Trophoblast cell (in vitro differentiated cells and primary cell): ENCODE data around the gene FNDC3B.

Experiments used
- DNase-seq, 2 donors: peaks; one replicate each; pipeline ENCODE4 v3.0.0-alpha.2; 2016
- H2AFZ ChIP-seq: 2 replicates; pipeline ENCODE4 v1.6.1; 2013; ENCODE audit warnings: low read length, moderate library complexity, mild to moderate bottlenecking; ENCODE audit not compliant: insufficient read depth, poor library complexity
- H2AK5ac ChIP-seq: 2 replicates; pipeline ENCODE4 v1.6.1; 2013; ENCODE audit warnings: mild to moderate bottlenecking, low read length
- H2BK120ac ChIP-seq: 2 replicates; pipeline ENCODE4 v1.6.1; 2013; ENCODE audit warnings: low read length, mild to moderate bottlenecking, moderate library complexity; ENCODE audit not compliant: insufficient read depth, poor library complexity
- H2BK12ac ChIP-seq: 2 replicates; pipeline ENCODE4 v1.6.1; 2013; ENCODE audit warnings: mild to moderate bottlenecking, low read length, moderate library complexity
- H2BK5ac ChIP-seq: 2 replicates; pipeline ENCODE4 v1.6.1; 2013; ENCODE audit warnings: low read length, low read depth, moderate library complexity, mild to moderate bottlenecking; ENCODE audit not compliant: poor library complexity
- H3K14ac ChIP-seq: 2 replicates; pipeline ENCODE4 v1.6.1; 2013; ENCODE audit warnings: mild to moderate bottlenecking, low read length
- H3K18ac ChIP-seq: 2 replicates; pipeline ENCODE4 v1.6.1; 2013; ENCODE audit warnings: mild to moderate bottlenecking, low read length
- H3K23ac ChIP-seq: 2 replicates; pipeline ENCODE4 v1.6.1; 2013; ENCODE audit warnings: low read length
- H3K27ac ChIP-seq: 2 replicates; pipeline ENCODE4 v1.5.1; 2013; ENCODE audit warnings: low read depth, mild to moderate bottlenecking, inconsistent platforms, low read length, moderate library complexity
- H3K27me3 ChIP-seq: 2 replicates; pipeline ENCODE4 v1.6.1; 2013; ENCODE audit warnings: inconsistent platforms, mild to moderate bottlenecking, low read length, moderate library complexity; ENCODE audit not compliant: insufficient read depth
- H3K36me3 ChIP-seq, 2 experiments: 1 replicate in 1 of 2; 2 replicates in 1 of 2; pipeline ENCODE4 v1.6.1; 2013; ENCODE audit warnings: low read length in 2 of 2, mild to moderate bottlenecking in 2 of 2, moderate library complexity in 1 of 2; ENCODE audit not compliant: insufficient read depth in 2 of 2, control insufficient read depth in 1 of 2
- H3K4ac ChIP-seq: 2 replicates; pipeline ENCODE4 v1.6.1; 2013; ENCODE audit warnings: low read depth, mild to moderate bottlenecking, low read length, moderate library complexity
- H3K4me1 ChIP-seq, 2 experiments: 1 replicate in 1 of 2; 2 replicates in 1 of 2; pipeline ENCODE4 v1.6.1; 2013; ENCODE audit warnings: low read length in 2 of 2, mild to moderate bottlenecking in 2 of 2, moderate library complexity in 1 of 2; ENCODE audit not compliant: insufficient read depth in 2 of 2, control insufficient read depth in 1 of 2
- H3K4me2 ChIP-seq: 2 replicates; pipeline ENCODE4 v1.6.1; 2013; ENCODE audit warnings: inconsistent platforms, mild to moderate bottlenecking, low read length, moderate library complexity
- H3K4me3 ChIP-seq: 2 replicates; pipeline ENCODE4 v1.5.1; 2013; ENCODE audit warnings: mild to moderate bottlenecking, low read depth, low read length, inconsistent platforms
- H3K79me1 ChIP-seq: one replicate; pipeline ENCODE4 v1.6.1; 2013; ENCODE audit warnings: low read length
- H3K79me2 ChIP-seq: 2 replicates; pipeline ENCODE4 v1.6.1; 2013; ENCODE audit warnings: low read length, mild to moderate bottlenecking; ENCODE audit not compliant: control insufficient read depth, insufficient read depth, poor library complexity
- H3K9ac ChIP-seq: 2 replicates; pipeline ENCODE4 v1.6.1; 2013; ENCODE audit warnings: mild to moderate bottlenecking, low read length
- H3K9me3 ChIP-seq: 2 replicates; pipeline ENCODE4 v1.6.1; 2013; ENCODE audit warnings: low read depth, mild to moderate bottlenecking, control low read depth, inconsistent platforms, low read length; ENCODE audit not compliant: insufficient read depth
- H4K12ac ChIP-seq: 2 replicates; pipeline ENCODE4 v1.6.1; 2013; ENCODE audit warnings: low read depth, mild to moderate bottlenecking, low read length, moderate library complexity
- H4K8ac ChIP-seq: 2 replicates; pipeline ENCODE4 v1.6.1; 2013; ENCODE audit warnings: low read depth, mild to moderate bottlenecking, low read length, moderate library complexity
- H4K91ac ChIP-seq: one replicate; pipeline ENCODE4 v1.6.1; 2013; ENCODE audit warnings: low read depth, mild to moderate bottlenecking, low read length, moderate library complexity
- WGBS: extraction: QIAGEN DNeasy Blood & Tissue Kit; methylation state at CpG from one replicate; pipeline ENCODE4 v1.1.7; 2013; ENCODE audit warnings: missing lambda C conversion rate; ENCODE audit not compliant: insufficient read length, insufficient coverage; ENCODE audit errors: extremely low coverage; 5-methylcytosine and 5-hydroxymethylcytosine counted together

Gene FNDC3B

DNA sequence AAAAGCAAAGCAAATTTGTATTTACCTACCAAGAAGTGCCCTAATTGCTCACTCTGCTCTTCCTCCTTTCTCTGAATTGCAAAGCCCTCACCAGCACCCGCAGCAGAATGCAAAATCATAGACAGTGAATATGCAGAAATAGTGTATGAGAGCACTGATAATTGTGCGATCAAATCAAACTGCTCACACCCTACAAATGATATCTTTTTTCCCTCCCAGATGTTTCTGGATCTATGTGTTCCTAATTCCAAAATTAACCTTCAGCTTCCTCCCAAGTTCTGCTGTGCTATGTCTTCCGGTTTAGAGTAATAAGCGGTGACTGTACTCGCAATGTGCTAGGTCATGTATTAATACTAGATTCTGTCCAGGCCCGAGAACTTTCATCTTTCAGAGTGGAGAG is 405.4 kb downstream of the FNDC3B start:
- peaks cover 16% of the 10 kb centered on the region for H3K9me3 ChIP-seq
- no peak overlapping the region for H3K18ac ChIP-seq
- no peak overlapping the region for H4K91ac ChIP-seq
- H3K9ac ChIP-seq, result no peak overlapping the region
- H3K4me3 ChIP-seq, result no peak overlapping the region
- peaks cover 26% of the 10 kb centered on the region for H3K27me3 ChIP-seq
- H3K4me2 ChIP-seq, result no peak overlapping the region
- H3K23ac ChIP-seq, result no peak overlapping the region
- H3K4ac ChIP-seq, result no peak overlapping the region
- H3K14ac ChIP-seq, result no peak overlapping the region
- no peak overlapping the region for H4K12ac ChIP-seq
- no peaks in the 10 kb centered on the region for H3K79me1 ChIP-seq
- H4K8ac ChIP-seq, result no peak overlapping the region
- no peak overlapping the region for H2BK120ac ChIP-seq
- no peak overlapping the region for H3K27ac ChIP-seq
- no peak overlapping the region for H2AK5ac ChIP-seq
- no peak overlapping the region for H2BK5ac ChIP-seq
- no peaks in the 10 kb centered on the region for H3K4me1 ChIP-seq
- no peak overlapping the region for H2AFZ ChIP-seq
- DNase-seq, result no peak
- WGBS, result no CpG with 5 or more reads among the region's 6 CpGs
- no peaks in the 10 kb centered on the region for H3K79me2 ChIP-seq
- H2BK12ac ChIP-seq, result no peak overlapping the region
- no peaks in the 10 kb centered on the region for H3K36me3 ChIP-seq

DNA sequence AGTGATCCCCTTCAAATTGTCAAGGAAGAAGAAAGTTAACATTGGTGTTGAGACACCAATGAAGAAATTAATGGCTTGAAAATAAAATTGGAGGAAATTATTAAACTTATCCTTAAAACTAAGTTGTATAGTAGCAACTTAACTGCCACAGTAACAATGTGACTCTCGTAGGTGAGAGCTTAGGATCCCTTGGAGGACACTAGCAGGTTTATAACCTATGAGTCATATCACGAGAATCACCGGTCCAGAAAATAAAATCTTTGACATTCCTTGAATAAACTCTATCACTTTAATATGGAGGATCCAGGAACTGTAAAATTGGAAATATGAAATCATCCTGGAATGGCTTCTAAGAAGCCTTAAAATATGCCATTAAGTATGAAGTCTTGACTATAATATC is 406.8 kb downstream of the FNDC3B start:
- H3K9me3 ChIP-seq, result peaks cover 17% of the 10 kb centered on the region
- H3K18ac ChIP-seq, result no peak overlapping the region
- no peak overlapping the region for H2AK5ac ChIP-seq
- peaks cover 28% of the 10 kb centered on the region for H3K27me3 ChIP-seq
- H4K91ac ChIP-seq, result no peak overlapping the region
- no peak overlapping the region for H3K9ac ChIP-seq
- H2BK5ac ChIP-seq, result no peak overlapping the region
- no peak overlapping the region for H3K27ac ChIP-seq
- no peak overlapping the region for H4K12ac ChIP-seq
- H2BK120ac ChIP-seq, result no peak overlapping the region
- no peaks in the 10 kb centered on the region for H3K79me2 ChIP-seq
- H3K14ac ChIP-seq, result no peak overlapping the region
- H3K36me3 ChIP-seq, result no peaks in the 10 kb centered on the region
- no peaks in the 10 kb centered on the region for H3K79me1 ChIP-seq
- H3K4ac ChIP-seq, result no peak overlapping the region
- WGBS, result no CpG with 5 or more reads among the region's 3 CpGs
- H4K8ac ChIP-seq, result no peak overlapping the region
- no peak overlapping the region for H2AFZ ChIP-seq
- no peak overlapping the region for H2BK12ac ChIP-seq
- H3K4me3 ChIP-seq, result no peak overlapping the region
- DNase-seq, result no peak
- H3K4me1 ChIP-seq, result no peaks in the 10 kb centered on the region
- no peak overlapping the region for H3K23ac ChIP-seq
- no peak overlapping the region for H3K4me2 ChIP-seq

DNA sequence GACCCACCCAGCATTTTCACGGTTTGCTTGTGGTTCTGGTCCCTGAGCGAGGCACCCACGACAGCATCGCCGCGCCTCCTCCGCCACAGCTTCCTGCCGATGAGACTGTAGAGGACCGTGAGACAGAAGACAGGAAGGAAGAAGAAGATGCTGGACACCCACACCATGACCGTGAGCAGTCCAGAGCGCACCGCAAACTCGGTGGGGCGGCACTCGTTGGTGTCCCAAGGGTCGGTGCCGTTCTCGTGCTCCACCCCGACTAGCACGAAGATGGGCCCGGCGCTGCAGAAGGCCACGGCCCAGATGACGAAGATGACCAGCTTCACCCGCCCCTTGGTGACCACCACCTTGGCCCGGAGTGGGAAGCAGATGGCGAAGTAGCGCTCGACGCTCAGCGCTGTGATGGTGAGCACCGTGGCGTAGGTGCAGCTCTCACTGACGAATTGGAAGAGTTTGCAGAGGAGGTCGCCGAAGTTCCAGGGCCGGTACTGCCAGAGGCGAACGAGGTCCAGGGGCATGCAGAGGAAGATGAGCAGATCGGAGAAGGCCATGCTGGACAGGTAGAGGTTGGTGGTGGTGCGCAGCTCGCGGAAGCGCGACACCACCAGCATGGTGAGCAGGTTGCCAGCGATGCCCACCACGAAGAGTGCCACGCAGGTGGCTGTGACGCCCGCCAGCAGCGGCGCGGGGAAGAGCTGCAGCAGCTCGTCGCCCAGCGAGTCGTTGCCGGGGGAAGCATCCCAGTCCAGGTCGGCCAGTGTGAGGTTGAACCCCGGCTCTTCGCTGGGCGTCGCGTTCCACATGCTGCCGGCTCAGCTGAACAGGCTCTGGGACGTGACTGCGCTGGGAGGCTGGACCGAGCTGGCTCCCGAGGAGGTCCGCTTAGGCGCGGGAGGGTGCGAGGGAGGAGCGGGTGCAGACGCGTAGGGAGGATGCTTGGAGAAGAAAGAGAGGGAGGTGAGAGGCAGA is 408.5 kb downstream of the FNDC3B start, which contains the start of gene GHSR:
TSS of gene GHSR (minus strand) at position 846 of the 969 bp plus-strand sequence. CDS start at position 803, 43 bp downstream.
- Histone ChIP-seq H3K9me3 (peaks cover 17% of the 10 kb centered on the region), H3K27me3 (peaks cover 28% of the 10 kb centered on the region), H4K8ac (no peak within 1 kb of the TSS), H2AK5ac (no peak within 1 kb of the TSS), H4K12ac (no peak within 1 kb of the TSS), H3K4ac (no peak within 1 kb of the TSS), H3K18ac (no peak within 1 kb of the TSS), H3K4me2 (no peak within 1 kb of the TSS), H2AFZ (no peak within 1 kb of the TSS), H3K4me1 (no peaks in the 10 kb centered on the region), H3K79me1 (no peaks in the 10 kb centered on the region), H4K91ac (no peak within 1 kb of the TSS), H3K14ac (no peak within 1 kb of the TSS), H3K9ac (no peak within 1 kb of the TSS), H2BK120ac (no peak within 1 kb of the TSS), H2BK5ac (no peak within 1 kb of the TSS), H3K36me3 (no peaks in the 10 kb centered on the region), H3K27ac (no peak within 1 kb of the TSS), H3K23ac (no peak within 1 kb of the TSS), H3K4me3 (peak within 1 kb of the TSS; percentile 11), H3K79me2 (no peaks in the 10 kb centered on the region), H2BK12ac (no peak within 1 kb of the TSS)
- DNase-seq, result no peak
- no CpG with 5 or more reads among the region's 76 CpGs for WGBS

DNA sequence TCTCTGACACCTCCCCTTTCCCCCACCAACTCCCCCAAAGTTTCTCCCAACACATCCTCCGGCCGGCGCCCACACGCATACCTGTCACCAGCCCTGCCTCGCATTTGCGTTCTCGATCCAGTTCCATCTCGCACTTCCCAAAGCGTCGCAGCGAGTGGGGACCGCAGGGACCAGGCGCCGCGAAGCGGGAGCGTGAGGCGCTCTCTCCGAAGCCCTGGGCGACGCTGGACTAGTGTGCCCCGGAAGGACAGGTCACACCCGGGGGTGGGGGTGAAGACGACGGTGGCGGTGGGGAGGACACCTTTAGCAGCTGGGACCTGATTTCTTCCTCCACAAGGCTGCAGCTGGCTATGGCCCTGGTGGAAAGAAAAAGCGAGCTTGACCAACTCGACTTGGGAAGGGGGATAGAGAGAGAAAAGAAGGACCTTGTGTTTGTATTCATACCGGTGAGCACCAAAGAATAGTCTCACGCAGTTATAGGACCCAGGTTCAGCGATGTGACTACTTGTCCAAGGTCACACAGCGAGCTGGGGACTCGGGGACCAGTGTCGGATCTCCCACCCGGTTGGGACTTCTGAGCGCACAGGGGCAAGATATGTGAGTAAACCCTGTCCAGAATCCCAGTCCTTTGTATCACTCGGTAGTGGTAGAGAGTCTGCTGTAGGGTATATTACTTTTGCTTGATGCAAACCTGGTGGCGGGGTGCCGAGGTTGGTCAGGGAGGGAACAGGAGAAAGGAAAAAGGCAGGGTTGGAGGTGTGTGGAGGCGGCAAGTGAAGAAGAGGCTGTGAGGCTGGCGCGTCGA is 409.5 kb downstream of the FNDC3B start:
- Histone ChIP-seq H4K91ac (no peak overlapping the region), H3K36me3 (no peaks in the 10 kb centered on the region), H3K4ac (no peak overlapping the region), H2BK5ac (no peak overlapping the region), H3K18ac (no peak overlapping the region), H3K9ac (no peak overlapping the region), H3K27me3 (peaks cover 28% of the 10 kb centered on the region), H3K4me1 (no peaks in the 10 kb centered on the region), H2AFZ (no peak overlapping the region), H3K14ac (no peak overlapping the region), H4K12ac (no peak overlapping the region), H4K8ac (no peak overlapping the region), H3K79me1 (no peaks in the 10 kb centered on the region), H3K79me2 (no peaks in the 10 kb centered on the region), H3K9me3 (peaks cover 17% of the 10 kb centered on the region), H3K4me3 (no peak overlapping the region), H3K4me2 (no peak overlapping the region), H2AK5ac (no peak overlapping the region), H2BK120ac (no peak overlapping the region), H2BK12ac (no peak overlapping the region), H3K23ac (no peak overlapping the region), H3K27ac (no peak overlapping the region)
- no peak for DNase-seq
- no CpG with 5 or more reads among the region's 43 CpGs for WGBS
